ENCODE data around the gene CGB8.

- no peak for TF ChIP-seq CTCF (IDR thresholded peaks at IDR 0.05; ENCODE audit: borderline replicate concordance, extremely low read depth, low read length, poor library complexity, severe bottlenecking)
- TF ChIP-seq EZH2 (IDR thresholded peaks at IDR 0.05; ENCODE audit: borderline replicate concordance, low read depth, low read length, severe bottlenecking), result no peak
Observed at GRCh38 chr19:49071860-49072547, 23.1 kb upstream of the CGB8 start.
